Fibroblast of pulmonary artery (primary cell): ENCODE data around the gene NPFFR2.
"Not testable (repeated sequence)": the region's sequence is repeated elsewhere in the genome, so short reads cannot be mapped to it uniquely, and the experiment has no call there.

Experiments used
- DNase-seq: peaks from one replicate; pipeline ENCODE4 v3.0.0-alpha.2; 2010; ENCODE audit warnings: low read depth
- H3K4me3 ChIP-seq: replicated peaks from 2 replicates; pipeline ENCODE4 v1.5.1; 2011; ENCODE audit warnings: low read depth, mild to moderate bottlenecking, control low read depth, low read length, moderate library complexity
- CTCF ChIP-seq: IDR thresholded peaks from 2 replicates; pipeline ENCODE4 v1.5.1; 2011; ENCODE audit warnings: mild to moderate bottlenecking, control low read depth, low read length, inconsistent platforms; ENCODE audit errors: missing control alignments

Gene NPFFR2

GRCh38 chr4:72136429-72136828 lies 104.6 kb downstream of the NPFFR2 start:
- DNase-seq: no peak
- no peak for TF ChIP-seq CTCF
- no peak overlapping the region for H3K4me3 ChIP-seq

DNA sequence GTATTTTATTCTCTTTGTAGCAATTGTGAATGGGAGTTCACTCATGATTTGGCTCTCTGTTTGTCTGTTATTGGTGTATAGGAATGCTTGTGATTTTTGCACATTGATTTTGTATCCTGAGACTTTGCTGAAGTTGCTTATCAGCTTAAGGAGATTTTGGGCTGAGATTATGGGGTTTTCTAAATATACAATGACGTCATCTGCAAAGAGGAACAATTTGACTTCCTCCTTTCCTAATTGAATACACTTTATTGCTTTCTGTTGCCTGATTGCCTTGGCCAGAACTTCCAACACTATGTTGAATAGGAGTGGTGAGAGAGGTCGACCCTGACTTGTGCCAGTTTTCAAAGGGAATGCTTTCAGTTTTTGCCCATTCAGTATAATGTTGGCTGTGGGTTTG lies 108.2 kb downstream of the NPFFR2 start:
- not testable (repeated sequence) for DNase-seq, H3K4me3 ChIP-seq

GRCh38 chr4:72144241-72144640 lies 112.4 kb downstream of the NPFFR2 start:
- no peak overlapping the region for H3K4me3 ChIP-seq
- DNase-seq: no peak
- TF ChIP-seq CTCF: no peak

- TF ChIP-seq CTCF: no peak
- H3K4me3 ChIP-seq: no peak overlapping the region
- no peak for DNase-seq
Measured at GRCh38 chr4:72152731-72153130, 120.9 kb downstream of the NPFFR2 start.

DNA sequence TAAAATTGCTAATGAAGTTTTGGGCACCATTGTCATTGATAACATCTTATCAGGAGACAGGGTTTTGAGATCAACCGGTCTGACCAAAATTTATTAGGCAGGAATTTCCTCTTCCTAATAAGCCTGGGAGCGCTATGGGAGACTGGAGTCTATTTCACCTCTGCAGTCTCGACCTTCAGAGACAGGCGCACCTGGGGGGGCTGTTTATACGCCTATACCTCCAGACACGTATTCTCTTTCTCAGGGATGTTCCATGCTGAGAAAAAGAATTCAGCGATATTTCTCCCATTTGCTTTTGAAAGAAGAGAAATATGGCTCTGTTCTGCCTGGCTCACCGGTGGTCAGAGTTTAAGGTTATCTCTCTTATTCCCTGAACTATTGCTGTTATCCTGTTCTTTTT lies 121.8 kb downstream of the NPFFR2 start:
- not testable (repeated sequence) for DNase-seq, H3K4me3 ChIP-seq

- H3K4me3 ChIP-seq, DNase-seq: not testable (repeated sequence)
Measured at GRCh38 chr4:72169285-72169684, 137.5 kb downstream of the NPFFR2 start.

- no peak for DNase-seq
Measured at GRCh38 chr4:72169861-72170260, 138.1 kb downstream of the NPFFR2 start.

GRCh38 chr4:72171761-72172160 lies 140.0 kb downstream of the NPFFR2 start:
- no peak for TF ChIP-seq CTCF
- H3K4me3 ChIP-seq: no peak overlapping the region
- no peak for DNase-seq

More at GRCh38 chr4:72169861-72170260, 138.1 kb downstream of the NPFFR2 start:
- H3K4me3 ChIP-seq: no peak overlapping the region
- no peak for TF ChIP-seq CTCF

GRCh38 chr4:72179342-72179741 lies 147.5 kb downstream of the NPFFR2 start:
- no peak for DNase-seq
- TF ChIP-seq CTCF: no peak
- no peak overlapping the region for H3K4me3 ChIP-seq
